ENCODE data around the gene ZIC4.

The ZIC4 gene

GRCh38 chr3:147406028-147406931 lies at the start of gene ZIC4:
TSS of gene ZIC4 (minus strand) at chr3:147406543. CDS start at chr3:147402797, 3,746 bp downstream.
- DNase-seq, result no peak

GRCh38 chr3:147449669-147450068 lies 43.3 kb upstream of the ZIC4 start:
- no peak for DNase-seq

- DNase-seq, result no peak
These were observed 40.9 kb upstream of the ZIC4 start for GRCh38 chr3:147447224-147447623.

GRCh38 chr3:147431751-147432150 lies 25.4 kb upstream of the ZIC4 start:
- DNase-seq, result no peak

GRCh38 chr3:147428754-147429153 lies 22.4 kb upstream of the ZIC4 start:
- DNase-seq, result no peak

GRCh38 chr3:147428326-147428725 lies 22.0 kb upstream of the ZIC4 start:
- DNase-seq, result no peak

- DNase-seq, result no peak
These were observed 21.4 kb upstream of the ZIC4 start for GRCh38 chr3:147427746-147428145.

GRCh38 chr3:147426931-147427330 lies 20.6 kb upstream of the ZIC4 start:
- DNase-seq, result no peak

- DNase-seq, result no peak
These were observed 19.1 kb upstream of the ZIC4 start for GRCh38 chr3:147425388-147425850.

- DNase-seq, result no peak
These were observed 18.4 kb upstream of the ZIC4 start for GRCh38 chr3:147424581-147425387.

GRCh38 chr3:147423798-147424580 lies 17.6 kb upstream of the ZIC4 start:
- DNase-seq, result no peak

- DNase-seq, result no peak
These were observed 17.1 kb upstream of the ZIC4 start for GRCh38 chr3:147423537-147423797.

GRCh38 chr3:147422601-147423536 lies 16.5 kb upstream of the ZIC4 start:
- DNase-seq, result no peak

- no peak for DNase-seq
These were observed 15.9 kb upstream of the ZIC4 start for GRCh38 chr3:147422196-147422595.

GRCh38 chr3:147421184-147421912 lies 15.0 kb upstream of the ZIC4 start:
- no peak for DNase-seq

- no peak for DNase-seq
These were observed 14.2 kb upstream of the ZIC4 start for GRCh38 chr3:147420353-147421183.

- no peak for DNase-seq
These were observed 13.5 kb upstream of the ZIC4 start for GRCh38 chr3:147419781-147420224.

- peak; percentile 15 to 43 (median 38) for DNase-seq
These were observed 12.7 kb upstream of the ZIC4 start for GRCh38 chr3:147418808-147419701.

GRCh38 chr3:147418371-147418781 lies 12.0 kb upstream of the ZIC4 start:
- DNase-seq, result no peak

Data from suppressor macrophage treated with lipopolysaccharide for 1 hour (primary cell).